ENCODE measurements around the gene RGMA. TPM values are rescaled to one million over a fixed set of nuclear protein-coding genes. Genes with fewer than 3 reads are reported as not detected.

Gene RGMA
- total and polyA plus RNA-seq, 2 of the 8 experiments (the other 6 are each of a cell fraction or from before 2014, with no cell fraction given), result 19.9 to 39.8 TPM

DNA sequence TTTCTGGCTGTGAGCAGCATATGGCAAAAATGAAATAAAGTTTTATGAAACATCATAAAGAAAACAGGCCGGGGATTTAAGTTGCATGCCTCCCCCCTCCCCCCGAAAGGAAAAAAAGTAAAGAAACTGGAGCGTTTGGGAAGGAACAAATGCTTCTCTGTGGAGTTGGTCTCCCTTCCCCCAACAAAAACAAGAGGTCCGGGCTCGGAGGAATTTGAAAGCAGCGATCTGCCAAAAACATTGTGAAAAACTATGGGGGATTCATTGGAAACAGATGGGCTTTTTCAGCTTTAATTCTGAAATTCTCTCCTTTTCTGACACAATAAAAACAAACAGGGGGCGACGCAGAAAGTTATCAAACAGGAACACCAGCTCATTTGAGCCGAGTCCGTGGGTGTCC, 17.0 kb downstream of the RGMA start:
- DNase-seq (ENCODE audit: low read depth in 1 of 2, low spot score in 2 of 2), result no peak
- FAIRE-seq, result no peak

More for the DNA sequence above, 17.0 kb downstream of the RGMA start:
- Histone ChIP-seq H2AK5ac (ENCODE audit: low read depth, low read length) (no peak overlapping the region), H3K23ac (ENCODE audit: insufficient read length) (no peak overlapping the region), H2BK15ac (ENCODE audit: low read length) (no peak overlapping the region), H3K4me1 (replicated peaks in 1 of 4; ENCODE audit: control insufficient read depth in 3 of 4, insufficient read depth in 4 of 4, low read length in 3 of 4) (peaks cover 10 to 40% (median 26%) of the 10 kb centered on the region in 4 experiments), H3K18ac (ENCODE audit: extremely low read depth, low read length) (peak overlapping the region; percentile 98; the same call in 1 of the 2 replicates), H3K9me3 (ENCODE audit: insufficient read depth in 2 of 2, low read depth in 1 of 2, low read length in 1 of 2) (no peaks in the 10 kb centered on the region), H2BK120ac (replicated peaks; ENCODE audit: low read depth, low read length) (no peak overlapping the region), H3K79me1 (ENCODE audit: low read depth, low read length) (peaks cover 16% of the 10 kb centered on the region), H3K14ac (ENCODE audit: insufficient read length) (no peak overlapping the region), H3K4me2 (ENCODE audit: insufficient read depth in 1 of 2, low read depth in 2 of 2, low read length in 2 of 2) (peak overlapping the region; percentile 78 to 79), H2BK12ac (ENCODE audit: low read depth, low read length) (0 out of 2 replicates have a peak overlapping the region, but pooled peaks have one; percentile 50), H3K79me2 (ENCODE audit: control insufficient read depth in 1 of 2, insufficient read depth in 2 of 2, low read length in 2 of 2) (peaks cover 16 to 71% of the 10 kb centered on the region in 2 experiments), H2AFZ (ENCODE audit: low read length) (no peak overlapping the region), H3K27ac (ENCODE audit: low read depth, low read length) (peak overlapping the region; percentile 74; the same call in 1 of the 2 replicates), H4K8ac (ENCODE audit: extremely low read depth, insufficient read depth, low read length) (no peak overlapping the region), H3K27me3 (replicated peaks in 1 of 4; ENCODE audit: control insufficient read depth in 3 of 4, extremely low read depth in 1 of 4, insufficient read depth in 3 of 4, low read length in 3 of 4) (peaks cover 0 to 8% (median 7%) of the 10 kb centered on the region in 4 experiments; a peak in 5 of 7 replicates), H4K91ac (replicated peaks; ENCODE audit: insufficient read length, low read length) (no peak overlapping the region), H2BK20ac (ENCODE audit: low read length) (no peak overlapping the region), H3K36me3 (ENCODE audit: control insufficient read depth in 2 of 4, insufficient read depth in 4 of 4, low read length in 3 of 4) (peaks cover 0 to 22% (median 0%) of the 10 kb centered on the region in 4 experiments; a peak in 2 of 8 replicates), H3K4ac (replicated peaks; ENCODE audit: insufficient read length, low read depth, low read length) (no peak overlapping the region), H4K5ac (ENCODE audit: insufficient read length, low read depth, low read length) (peak overlapping the region; percentile 19), H2BK5ac (ENCODE audit: low read depth, low read length) (peak overlapping the region; percentile 78; the same call in 1 of the 2 replicates), H4K20me1 (replicated peaks in 1 of 2; ENCODE audit: control insufficient read depth in 1 of 2, insufficient read depth in 2 of 2, low read length in 2 of 2) (peaks cover 31 to 33% of the 10 kb centered on the region in 2 experiments), H3K56ac (replicated peaks; ENCODE audit: insufficient read length, low read depth, low read length) (no peak overlapping the region), H3K9ac (replicated peaks in 1 of 4; ENCODE audit: extremely low read depth in 1 of 4, low read depth in 3 of 4, low read length in 3 of 4) (peak overlapping the region in 3 of 4 experiments; percentile 49 to 78 (median 72); a peak in 5 of 7 replicates), H3K23me2 (ENCODE audit: low read depth, low read length) (peaks cover 9% of the 10 kb centered on the region; the same call in 1 of the 2 replicates), H3K4me3 (ENCODE audit: extremely low read depth in 1 of 4, insufficient read depth in 2 of 4, low read depth in 3 of 4, low read length in 4 of 4) (peak overlapping the region; percentile 66 to 94 (median 88))
- WGBS, 2 experiments (ENCODE audit: extremely low coverage in 1 of 2, insufficient coverage in 1 of 2, insufficient read length in 1 of 2, insufficient replicate concordance in 2 of 2, low coverage in 1 of 2, low lambda C conversion rate in 2 of 2, missing lambda C conversion rate in 1 of 2), result 0% methylated on average over 10 of the region's 10 CpGs; no CpG with 5 or more reads in 1 of the 2 experiments
- ChIA-PET CTCF (ENCODE audit: partially characterized antibody) (interaction anchor here (1.1 to 7.4 kb wide), 10 partner anchors 14 to 1048 kb away, joined by 3 to 56 read pairs (median 4); partner anchors contain the start of gene RGMA), POLR2A (ENCODE audit: partially characterized antibody) (interaction anchor here (0.8 to 7.8 kb wide), 9 partner anchors 10 to 405 kb away, joined by 3 to 62 read pairs (median 3); no protein-coding TSS in a partner anchor)
- TF ChIP-seq SIN3A (conservative IDR thresholded peaks at IDR 0.05 in 1 of 2, IDR thresholded peaks at IDR 0.05 in 1 of 2; ENCODE audit: low read depth in 1 of 2, low read length in 2 of 2) (peak in 1 of 2 experiments; percentile 67; a peak in 1 of 4 replicates), JUND (IDR thresholded peaks at IDR 0.05; ENCODE audit: low read length) (no peak), FOSL1 (IDR thresholded peaks at IDR 0.05; ENCODE audit: insufficient read depth, low read depth, low read length) (no peak), SAP30 (IDR thresholded peaks at IDR 0.05; ENCODE audit: insufficient read depth, insufficient replicate concordance, low read length) (no peak), SRF (IDR thresholded peaks at IDR 0.05; ENCODE audit: low read depth, low read length) (no peak)

Measured in H1 (cell line).